ENCODE data around the gene ANKS1A. TPM values are rescaled to one million over a fixed set of nuclear protein-coding genes. Genes with fewer than 3 reads are reported as not detected.

Gene ANKS1A
- polyA plus RNA-seq, 2 of the 4 experiments (the other 2 are of a cell fraction) = 3.6 to 5.9 TPM

GRCh38 chr6:35008858-35009257, 119.8 kb downstream of the ANKS1A start:
- CTCF ChIA-PET = no interaction called here
- FAIRE-seq = no peak

GRCh38 chr6:35011096-35012041, 122.3 kb downstream of the ANKS1A start:
- ChIA-PET CTCF (interaction anchor here (1.0 to 1.3 kb wide), 2 partner anchors 9 to 25 kb away, joined by 3 to 6 read pairs; no protein-coding TSS in a partner anchor), POLR2A (no interaction called here)
- TF ChIP-seq KDM1A (IDR thresholded peaks at IDR 0.05; ENCODE audit: low read depth) = no peak
- TF ChIP-seq BHLHE40 (IDR thresholded peaks at IDR 0.05; ENCODE audit: low read depth, low read length) = no peak
- TF ChIP-seq EHF (CRISPR knock-in tag; IDR thresholded peaks at IDR 0.05) = no peak
- no peak for TF ChIP-seq FOXS1 (CRISPR knock-in tag; IDR thresholded peaks at IDR 0.05)
- TF ChIP-seq MYC (IDR thresholded peaks at IDR 0.05; ENCODE audit: borderline replicate concordance, low read length) = no peak
- no peak for TF ChIP-seq ESRRA (IDR thresholded peaks at IDR 0.05; ENCODE audit: borderline replicate concordance, low read length)
- no peak for TF ChIP-seq ZC3H11A (IDR thresholded peaks at IDR 0.05)
- no peak for TF ChIP-seq CHD4 (IDR thresholded peaks at IDR 0.05; ENCODE audit: borderline replicate concordance)
- no peak for TF ChIP-seq SREBF2 (IDR thresholded peaks at IDR 0.05)
- TF ChIP-seq HDAC2 (IDR thresholded peaks at IDR 0.05) = no peak
- no peak for FAIRE-seq
- Histone ChIP-seq H3K4me2 (no peak overlapping the region), H3K4me3 (no peak overlapping the region), H3K9me3 (no peaks in the 10 kb centered on the region), H3K27ac (no peak overlapping the region), H3K4me1 (peaks cover 2% of the 10 kb centered on the region; the same call in 1 of the 3 replicates)
- DNase-seq (ENCODE audit: low read depth in 1 of 2, low spot score in 1 of 2) = no peak
- WGBS (ENCODE audit: missing lambda C conversion rate) = 54% methylated on average over 4 of the region's 4 CpGs
- ATAC-seq = no peak

More at GRCh38 chr6:35008858-35009257, 119.8 kb downstream of the ANKS1A start:
- POLR2A ChIA-PET = no interaction called here
- H3K27ac ChIP-seq = no peak overlapping the region
- H3K4me2 ChIP-seq = no peak overlapping the region
- 94% methylated on average over 7 of the region's 7 CpGs for WGBS (ENCODE audit: missing lambda C conversion rate)
- H3K9me3 ChIP-seq = no peaks in the 10 kb centered on the region
- ATAC-seq (no peak), DNase-seq (ENCODE audit: low read depth in 1 of 2, low spot score in 1 of 2) (no peak)
- H3K4me1 ChIP-seq = no peaks in the 10 kb centered on the region
- TF ChIP-seq KDM1A (IDR thresholded peaks at IDR 0.05; ENCODE audit: low read depth) (no peak), TP53 (CRISPR knock-in tag; IDR thresholded peaks at IDR 0.05) (no peak), ELK1 (IDR thresholded peaks at IDR 0.05; ENCODE audit: low read depth, low read length) (no peak), RAD21 (conservative IDR thresholded peaks at IDR 0.05 in 1 of 2, IDR thresholded peaks at IDR 0.05 in 1 of 2) (no peak), PHF8 (IDR thresholded peaks at IDR 0.05; ENCODE audit: borderline replicate concordance, low read depth) (no peak), MAX (IDR thresholded peaks at IDR 0.05) (no peak)
- no peak overlapping the region for H3K4me3 ChIP-seq

GRCh38 chr6:35013701-35014100, 124.6 kb downstream of the ANKS1A start:
- 93% methylated on average over 6 of the region's 6 CpGs for WGBS (ENCODE audit: missing lambda C conversion rate)
- no peak overlapping the region for H3K4me2 ChIP-seq
- DNase-seq (ENCODE audit: low read depth in 1 of 2, low spot score in 1 of 2) = no peak
- H3K9me3 ChIP-seq = no peaks in the 10 kb centered on the region
- no peak for FAIRE-seq
- peaks cover 3% of the 10 kb centered on the region; the same call in 1 of the 3 replicates for H3K4me1 ChIP-seq
- no peak for TF ChIP-seq RCOR1 (IDR thresholded peaks at IDR 0.05; ENCODE audit: low read depth, low read length)
- TF ChIP-seq TFCP2L1 (CRISPR knock-in tag; IDR thresholded peaks at IDR 0.05) = no peak
- TF ChIP-seq MAZ (IDR thresholded peaks at IDR 0.05; ENCODE audit: borderline replicate concordance, low read depth, low read length) = no peak
- no peak overlapping the region for H3K4me3 ChIP-seq
- no peak overlapping the region for H3K27ac ChIP-seq
- POLR2A ChIA-PET = no interaction called here
- ATAC-seq = no peak
- CTCF ChIA-PET = no interaction called here

- CTCF ChIA-PET = interaction anchor here (1.0 to 1.3 kb wide), 2 partner anchors 17 to 125 kb away, joined by 3 read pairs; no protein-coding TSS in a partner anchor
Observed at GRCh38 chr6:35014341-35014740, 125.3 kb downstream of the ANKS1A start.

More at GRCh38 chr6:35014341-35014740, 125.3 kb downstream of the ANKS1A start:
- no peak overlapping the region for H3K27ac ChIP-seq
- POLR2A ChIA-PET = interaction anchor here (1.3 kb wide), 1 partner anchor 126 kb away, joined by 4 read pairs; the partner anchor contains the start of gene TAF11
- ATAC-seq (no peak), FAIRE-seq (no peak), DNase-seq (ENCODE audit: low read depth in 1 of 2, low spot score in 1 of 2) (no peak)
- WGBS (ENCODE audit: missing lambda C conversion rate) = 97% methylated on average over 1 of the region's 1 CpG
- H3K4me1 ChIP-seq = peaks cover 3% of the 10 kb centered on the region; the same call in 1 of the 3 replicates
- no peak overlapping the region for H3K4me3 ChIP-seq
- no peak overlapping the region for H3K4me2 ChIP-seq
- TF ChIP-seq BHLHE40 (IDR thresholded peaks at IDR 0.05; ENCODE audit: low read depth, low read length) = no peak
- H3K9me3 ChIP-seq = no peaks in the 10 kb centered on the region

All from A549 (cell line).